Body of pancreas (tissue), 4 donors: ENCODE measurements around the gene EDDM13.

Source experiments
- CTCF ChIP-seq, 7 experiments: fragments of 450-650 bp in 4 of 7; fragments of 200-600 bp in 3 of 7; sonication (generic) in 3 of 7; IDR thresholded peaks; one replicate each; pipeline ENCODE4 v1.5.1; 2016 to 2019; ENCODE audit warnings: antibody characterized with exemption in 7 of 7
- POLR2A ChIP-seq, 3 donors: fragments of 450-650 bp; IDR thresholded peaks; one replicate each; pipeline ENCODE4 v1.6.1; 2016; ENCODE audit warnings: antibody characterized with exemption in 3 of 3, mild to moderate bottlenecking in 2 of 3

GRCh38 chr19:56282809-56283208, 10.3 kb downstream of the EDDM13 start:
- TF ChIP-seq CTCF (IDR thresholded peaks at IDR 0.05) (no peak), POLR2A (IDR thresholded peaks at IDR 0.05) (no peak)
